Neural cell (in vitro differentiated cells): ENCODE measurements around the gene SYTL3. TPM values are rescaled to one million over a fixed set of nuclear protein-coding genes. Genes with fewer than 3 reads are reported as not detected.

Experiments
- H2AFZ ChIP-seq: fragments of 200-600, 300-800 bp; sonication (generic), shearing (Covaris generic); 2 replicates; pipeline ENCODE4 v1.6.0; 2014; ENCODE audit warnings: low read depth, mild to moderate bottlenecking, antibody characterized with exemption, low read length, moderate library complexity
- H3F3A ChIP-seq: fragments of 200-600 bp; shearing (Covaris generic); 2 replicates; pipeline ENCODE4 v1.6.1; 2016; ENCODE audit warnings: mild to moderate bottlenecking, moderate library complexity, mixed read lengths, antibody characterized with exemption, low read length; ENCODE audit not compliant: insufficient read depth, poor library complexity, severe bottlenecking
- H3K27ac ChIP-seq: fragments of 200-600, 300-800 bp; sonication (generic), shearing (Covaris generic); 2 replicates; pipeline ENCODE4 v1.5.1; 2014; ENCODE audit warnings: mild to moderate bottlenecking, low read length, moderate library complexity
- H3K27me3 ChIP-seq: fragments of 300-800, 200-600 bp; sonication (generic), shearing (Covaris generic); 2 replicates; pipeline ENCODE4 v1.6.0; 2014; ENCODE audit warnings: mild to moderate bottlenecking, low read depth, low read length, moderate library complexity; ENCODE audit not compliant: insufficient read depth
- H3K36me3 ChIP-seq: fragments of 300-800, 200-600 bp; sonication (generic), shearing (Covaris generic); 2 replicates; pipeline ENCODE4 v1.5.1; 2014; ENCODE audit warnings: mild to moderate bottlenecking, antibody characterized with exemption, low read length, moderate library complexity; ENCODE audit not compliant: insufficient read depth
- H3K4me2 ChIP-seq: fragments of 300-800, 200-600 bp; sonication (generic), shearing (Covaris generic); 2 replicates; pipeline ENCODE4 v1.6.0; 2014; ENCODE audit warnings: mild to moderate bottlenecking, low read length
- H3K4me3 ChIP-seq: fragments of 300-800, 200-600 bp; sonication (generic), shearing (Covaris generic); 2 replicates; pipeline ENCODE4 v1.5.1; 2014; ENCODE audit warnings: mild to moderate bottlenecking, low read length, moderate library complexity
- H3K79me2 ChIP-seq: fragments of 200-600 bp; shearing (Covaris generic); replicated peaks from 2 replicates; pipeline ENCODE4 v1.6.0; 2014; ENCODE audit warnings: mild to moderate bottlenecking, low read length, moderate library complexity; ENCODE audit not compliant: insufficient read depth
- H3K9ac ChIP-seq: fragments of 300-800, 200-600 bp; sonication (generic), shearing (Covaris generic); 2 replicates; pipeline ENCODE4 v1.6.1; 2016; ENCODE audit warnings: mild to moderate bottlenecking, low read length, mixed read lengths
- H3K9me2 ChIP-seq: fragments of 200-600 bp; shearing (Covaris generic); 2 replicates; pipeline ENCODE4 v1.6.1; 2016; ENCODE audit warnings: mild to moderate bottlenecking, low read length, mixed read lengths; ENCODE audit not compliant: insufficient read depth
- H3K9me3 ChIP-seq: fragments of 200-600, 300-800 bp; sonication (generic), shearing (Covaris generic); 2 replicates; pipeline ENCODE4 v1.6.1; 2016; ENCODE audit warnings: mild to moderate bottlenecking, mixed run types, low read length, moderate library complexity, mixed read lengths
- H4K20me1 ChIP-seq: fragments of 200-600 bp; shearing (Covaris generic); 2 replicates; pipeline ENCODE4 v1.6.1; 2016; ENCODE audit warnings: mild to moderate bottlenecking, mixed run types; ENCODE audit not compliant: insufficient read depth
- EP300 ChIP-seq: fragments of 450-650 bp; conservative IDR thresholded peaks from 2 replicates; pipeline ENCODE4 v1.6.1; 2014; ENCODE audit warnings: antibody characterized with exemption, mild to moderate bottlenecking, moderate library complexity; ENCODE audit not compliant: poor library complexity, severe bottlenecking
- EZH2 ChIP-seq: fragments of 200-600, 300-800 bp; shearing (Covaris generic), sonication (generic); IDR thresholded peaks from 2 replicates; pipeline ENCODE4 v1.6.1; 2014; ENCODE audit warnings: antibody characterized with exemption, low read length, borderline replicate concordance, mild to moderate bottlenecking; ENCODE audit not compliant: insufficient read depth, poor library complexity, severe bottlenecking
- MXI1 ChIP-seq: fragments of 450-650 bp; conservative IDR thresholded peaks from 2 replicates; pipeline ENCODE4 v1.6.1; 2014; ENCODE audit warnings: antibody characterized with exemption, mild to moderate bottlenecking; ENCODE audit not compliant: poor library complexity, severe bottlenecking
- POLR2AphosphoS5 ChIP-seq: IDR thresholded peaks from 2 replicates; pipeline ENCODE4 v1.6.1; 2012
- RAD21 ChIP-seq: fragments of 450-650 bp; conservative IDR thresholded peaks from 2 replicates; pipeline ENCODE4 v1.6.1; 2014; ENCODE audit warnings: antibody characterized with exemption, mild to moderate bottlenecking, moderate library complexity
- REST ChIP-seq: IDR thresholded peaks from 2 replicates; pipeline ENCODE4 v1.6.1; 2012; ENCODE audit warnings: borderline replicate concordance
- SMC3 ChIP-seq: fragments of 450-650 bp; conservative IDR thresholded peaks from 2 replicates; pipeline ENCODE4 v1.6.1; 2014; ENCODE audit warnings: antibody characterized with exemption, mild to moderate bottlenecking, moderate library complexity; ENCODE audit not compliant: poor library complexity
- TAF1 ChIP-seq: IDR thresholded peaks from 2 replicates; pipeline ENCODE4 v1.6.1; 2012; ENCODE audit warnings: low read depth
- polyA plus RNA-seq: library from polyadenylated mRNA; depleted of rRNA; stranded (reverse); fragments of >200 nt; gene quantifications from 2 replicates; pipeline ENCODE4 v1.2.3, GENCODE V29; 2014
- TF ChIP-seq, protein P1 (sequence below): fragments of 450-650 bp; IDR thresholded peaks from 2 replicates; pipeline ENCODE4 v1.5.1; 2014; ENCODE audit warnings: antibody characterized with exemption, mild to moderate bottlenecking, moderate library complexity; ENCODE audit not compliant: poor library complexity, severe bottlenecking

The SYTL3 gene
- polyA plus RNA-seq, 1 donor from 2014 or later, result 2.1 TPM

- no peaks in the 10 kb centered on the region for H3K9me2 ChIP-seq
- no peaks in the 10 kb centered on the region for H3K9me3 ChIP-seq
- TF ChIP-seq, protein P1, sequence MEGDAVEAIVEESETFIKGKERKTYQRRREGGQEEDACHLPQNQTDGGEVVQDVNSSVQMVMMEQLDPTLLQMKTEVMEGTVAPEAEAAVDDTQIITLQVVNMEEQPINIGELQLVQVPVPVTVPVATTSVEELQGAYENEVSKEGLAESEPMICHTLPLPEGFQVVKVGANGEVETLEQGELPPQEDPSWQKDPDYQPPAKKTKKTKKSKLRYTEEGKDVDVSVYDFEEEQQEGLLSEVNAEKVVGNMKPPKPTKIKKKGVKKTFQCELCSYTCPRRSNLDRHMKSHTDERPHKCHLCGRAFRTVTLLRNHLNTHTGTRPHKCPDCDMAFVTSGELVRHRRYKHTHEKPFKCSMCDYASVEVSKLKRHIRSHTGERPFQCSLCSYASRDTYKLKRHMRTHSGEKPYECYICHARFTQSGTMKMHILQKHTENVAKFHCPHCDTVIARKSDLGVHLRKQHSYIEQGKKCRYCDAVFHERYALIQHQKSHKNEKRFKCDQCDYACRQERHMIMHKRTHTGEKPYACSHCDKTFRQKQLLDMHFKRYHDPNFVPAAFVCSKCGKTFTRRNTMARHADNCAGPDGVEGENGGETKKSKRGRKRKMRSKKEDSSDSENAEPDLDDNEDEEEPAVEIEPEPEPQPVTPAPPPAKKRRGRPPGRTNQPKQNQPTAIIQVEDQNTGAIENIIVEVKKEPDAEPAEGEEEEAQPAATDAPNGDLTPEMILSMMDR, result no peak
- TF ChIP-seq TAF1, result no peak
- TF ChIP-seq RAD21, result no peak
- no peak for TF ChIP-seq POLR2AphosphoS5
- no peak for TF ChIP-seq EP300
- TF ChIP-seq EZH2, result no peak
- no peak for TF ChIP-seq MXI1
- no peak for TF ChIP-seq REST
- no peak for TF ChIP-seq SMC3
- H3K9ac ChIP-seq, result no peak overlapping the region
- no peaks in the 10 kb centered on the region for H3K27me3 ChIP-seq
- no peak overlapping the region for H3K4me3 ChIP-seq
- no peaks in the 10 kb centered on the region for H3F3A ChIP-seq
- no peaks in the 10 kb centered on the region for H4K20me1 ChIP-seq
- H2AFZ ChIP-seq, result no peak overlapping the region
- no peak overlapping the region for H3K27ac ChIP-seq
- H3K4me2 ChIP-seq, result no peak overlapping the region
- peaks cover 36% of the 10 kb centered on the region for H3K79me2 ChIP-seq
- H3K36me3 ChIP-seq, result peaks cover 11% of the 10 kb centered on the region
Measured at GRCh38 chr6:158639056-158639455, 10.8 kb upstream of the SYTL3 start.

- no peak overlapping the region for H3K27ac ChIP-seq
- H3K27me3 ChIP-seq, result no peaks in the 10 kb centered on the region
- H3K4me2 ChIP-seq, result no peak overlapping the region
- H4K20me1 ChIP-seq, result no peaks in the 10 kb centered on the region
- peaks cover 36% of the 10 kb centered on the region for H3K79me2 ChIP-seq
- no peak overlapping the region for H3K9ac ChIP-seq
- TF ChIP-seq EP300 (no peak), MXI1 (no peak), RAD21 (no peak), REST (no peak), POLR2AphosphoS5 (no peak), SMC3 (no peak), EZH2 (no peak), TAF1 (no peak)
- TF ChIP-seq, protein P1, result no peak
- H3K36me3 ChIP-seq, result peaks cover 11% of the 10 kb centered on the region
- H2AFZ ChIP-seq, result no peak overlapping the region
- no peaks in the 10 kb centered on the region for H3K9me2 ChIP-seq
- peak overlapping the region; percentile 37 for H3K4me3 ChIP-seq
- H3F3A ChIP-seq, result no peaks in the 10 kb centered on the region
- no peaks in the 10 kb centered on the region for H3K9me3 ChIP-seq
Measured at GRCh38 chr6:158640519-158640918, 9.3 kb upstream of the SYTL3 start.
